ENCODE measurements around the gene TRAPPC5.
A peak's percentile ranks its signal among the peaks of the same experiment; 100 is the strongest.

TRAPPC5 gene

DNA sequence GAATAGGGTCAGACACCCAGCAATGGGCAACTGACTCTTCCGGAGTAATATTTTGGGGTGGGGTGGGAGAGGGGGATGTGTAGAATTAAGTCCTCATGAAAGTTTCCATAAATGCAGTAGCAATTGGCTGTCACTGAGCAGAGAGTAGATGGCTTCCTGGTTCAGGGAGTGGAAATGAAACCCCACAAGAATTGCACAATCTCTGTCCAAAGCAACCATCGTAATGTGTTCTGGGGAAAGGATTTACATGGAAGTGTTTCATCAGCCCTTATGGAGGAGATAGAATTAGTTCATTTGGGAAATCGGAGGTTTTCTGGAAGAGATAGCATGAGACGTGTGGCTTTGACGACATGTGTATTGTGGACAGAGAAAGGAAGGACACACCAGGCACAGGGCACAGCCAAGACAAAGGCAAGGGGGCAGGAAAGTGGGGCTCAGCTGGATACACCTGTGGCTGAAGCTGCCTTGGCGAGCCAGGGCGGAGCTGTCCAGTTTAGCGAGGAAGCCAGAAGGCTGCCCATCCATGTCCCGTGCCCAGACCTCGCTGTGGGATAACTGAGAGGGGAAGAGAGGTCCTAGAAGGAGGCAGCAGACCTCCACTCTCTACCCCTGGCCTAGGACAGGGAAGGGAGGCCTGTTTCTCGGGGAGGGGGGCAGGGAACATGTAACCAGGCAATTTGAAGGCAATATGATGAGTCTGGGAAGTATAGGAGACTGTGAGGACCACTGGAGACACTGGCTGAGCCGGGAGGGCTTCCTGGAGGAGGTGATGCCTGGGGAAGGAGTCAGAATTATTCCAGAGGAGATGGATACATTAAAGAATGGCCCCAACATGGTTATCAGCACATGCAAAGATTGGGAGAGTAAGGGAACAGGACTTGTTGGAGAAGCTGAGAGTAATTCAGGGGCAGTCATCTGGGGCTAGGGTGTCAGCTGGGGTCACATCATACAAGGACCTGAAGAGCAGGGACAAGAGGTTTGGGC, 53.9 kb downstream of the TRAPPC5 start:
- DNase-seq = no peak

DNA sequence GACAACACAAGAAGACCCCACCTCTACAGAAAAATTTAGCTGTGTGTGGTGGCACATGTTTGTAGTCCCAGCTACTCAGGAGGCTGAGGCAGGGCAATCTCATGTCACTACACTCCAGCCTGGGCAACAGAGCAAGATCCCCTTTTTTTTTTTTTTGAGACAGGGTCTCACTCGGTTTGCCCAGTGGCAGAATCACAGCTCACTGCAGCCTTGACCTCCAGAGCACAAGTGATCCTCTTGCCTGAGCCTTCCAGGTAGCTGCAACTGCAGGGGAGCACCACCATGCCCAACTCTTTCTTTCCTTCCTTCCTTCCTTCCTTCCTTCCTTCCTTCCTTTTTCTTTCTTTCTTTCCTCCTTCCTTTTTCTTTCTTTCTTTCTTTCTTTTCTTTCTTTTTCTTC, 55.5 kb downstream of the TRAPPC5 start:
- no peak for DNase-seq

DNA sequence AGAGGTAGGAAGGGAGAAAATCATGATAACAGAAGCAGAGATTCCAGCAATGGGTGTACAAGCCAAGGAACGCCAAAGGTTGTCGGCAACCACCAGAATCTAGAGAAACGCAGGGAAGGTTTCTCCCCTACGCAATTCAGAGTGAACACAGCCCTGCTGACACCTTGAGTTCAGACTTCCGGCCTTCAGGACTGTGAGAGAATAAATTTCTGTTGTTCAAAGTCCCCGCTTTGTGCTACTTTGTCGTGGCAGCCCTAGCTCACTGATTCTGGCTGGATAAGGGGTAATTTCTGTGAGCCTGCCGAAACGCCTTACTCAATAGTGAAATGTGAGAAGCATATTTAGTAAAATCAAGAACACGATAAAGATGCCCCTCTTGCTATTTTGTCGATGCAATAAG, 56.6 kb downstream of the TRAPPC5 start:
- DNase-seq = peak; percentile 52
